Epithelial cell of proximal tubule (primary cell): Measurements from ENCODE around the gene TBX10. TPM values are rescaled to one million over a fixed set of nuclear protein-coding genes. Genes with fewer than 3 reads are reported as not detected.
A peak's percentile ranks its signal among the peaks of the same experiment; 100 is the strongest.

Experiments used
- DNase-seq: peaks from one replicate; pipeline ENCODE4 v3.0.0-alpha.2; 2011; ENCODE audit warnings: low read depth
- H3K4me3 ChIP-seq: 2 replicates; pipeline ENCODE4 v1.5.1; 2011; ENCODE audit warnings: low read depth, mild to moderate bottlenecking, low read length
- CTCF ChIP-seq: conservative IDR thresholded peaks from 2 replicates; pipeline ENCODE4 v1.5.1; 2012; ENCODE audit warnings: low read depth, mild to moderate bottlenecking, low read length
- total RNA-seq: library from RNA; depleted of rRNA; stranded (reverse); fragments of >200 nt; gene quantifications from 2 replicates; pipeline ENCODE4 v1.2.3, GENCODE V29; 2015

The TBX10 gene
- total RNA-seq, 1 donor from 2014 or later, result not detected

DNA sequence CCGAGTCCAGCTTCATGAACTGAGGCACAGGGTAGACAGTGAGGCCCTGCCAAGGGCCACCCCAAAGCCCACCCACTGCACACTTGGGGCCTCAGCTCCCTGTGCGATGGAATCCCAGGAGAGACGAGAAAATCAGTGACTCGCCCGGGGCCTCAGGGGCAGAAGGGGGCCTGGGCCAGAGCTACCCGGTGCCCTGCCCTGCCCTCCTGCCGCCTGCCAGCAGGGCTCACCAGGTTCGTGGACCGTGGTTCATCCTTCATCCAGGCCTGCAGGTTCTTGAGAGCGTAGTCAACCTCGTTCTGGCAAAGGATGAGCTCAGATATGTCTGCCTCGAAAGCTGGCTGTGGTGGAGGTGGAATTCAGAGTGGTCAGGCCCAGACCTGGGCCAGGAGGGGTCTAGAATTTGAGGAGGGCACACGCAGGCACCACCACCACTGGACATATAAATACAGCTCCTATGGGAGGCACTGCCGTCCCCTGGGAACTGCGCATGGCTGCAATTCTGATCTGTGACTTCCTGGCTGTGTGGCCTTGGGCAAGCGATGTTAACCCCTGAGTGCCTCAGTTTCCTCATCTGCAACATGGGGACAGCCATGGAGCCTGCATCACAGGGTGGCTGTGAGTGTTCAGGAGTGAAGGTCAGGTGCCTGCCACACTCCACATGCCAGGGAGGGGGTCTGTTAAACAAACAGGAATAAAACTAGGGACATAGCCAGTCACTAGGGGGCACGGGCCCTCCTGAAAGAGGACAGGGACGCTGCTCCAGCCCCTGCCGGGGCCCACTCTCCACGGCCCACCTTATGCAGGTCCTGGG is 27.3 kb upstream of the TBX10 start:
- H3K4me3 ChIP-seq, result no peak overlapping the region
- TF ChIP-seq CTCF, result no peak
- DNase-seq, result no peak

DNA sequence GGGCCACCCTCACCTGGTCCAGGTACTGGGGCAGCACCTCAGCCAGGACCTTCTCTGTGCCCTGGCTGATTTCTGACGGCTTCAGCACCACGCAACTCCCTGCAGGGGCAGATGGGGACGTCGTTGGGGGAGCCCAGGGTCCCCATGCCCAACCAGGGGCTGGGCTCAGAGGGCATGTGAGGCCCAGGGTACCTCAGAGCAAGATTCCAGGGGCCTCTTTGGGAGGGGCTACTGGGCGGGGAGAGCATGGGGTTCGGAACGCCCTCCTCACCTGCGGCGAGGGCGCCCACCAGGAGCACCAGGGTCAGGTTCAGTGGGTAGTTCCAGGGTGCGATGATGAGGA is 26.7 kb upstream of the TBX10 start:
- DNase-seq, result no peak
- no peak overlapping the region for H3K4me3 ChIP-seq
- TF ChIP-seq CTCF, result no peak

DNA sequence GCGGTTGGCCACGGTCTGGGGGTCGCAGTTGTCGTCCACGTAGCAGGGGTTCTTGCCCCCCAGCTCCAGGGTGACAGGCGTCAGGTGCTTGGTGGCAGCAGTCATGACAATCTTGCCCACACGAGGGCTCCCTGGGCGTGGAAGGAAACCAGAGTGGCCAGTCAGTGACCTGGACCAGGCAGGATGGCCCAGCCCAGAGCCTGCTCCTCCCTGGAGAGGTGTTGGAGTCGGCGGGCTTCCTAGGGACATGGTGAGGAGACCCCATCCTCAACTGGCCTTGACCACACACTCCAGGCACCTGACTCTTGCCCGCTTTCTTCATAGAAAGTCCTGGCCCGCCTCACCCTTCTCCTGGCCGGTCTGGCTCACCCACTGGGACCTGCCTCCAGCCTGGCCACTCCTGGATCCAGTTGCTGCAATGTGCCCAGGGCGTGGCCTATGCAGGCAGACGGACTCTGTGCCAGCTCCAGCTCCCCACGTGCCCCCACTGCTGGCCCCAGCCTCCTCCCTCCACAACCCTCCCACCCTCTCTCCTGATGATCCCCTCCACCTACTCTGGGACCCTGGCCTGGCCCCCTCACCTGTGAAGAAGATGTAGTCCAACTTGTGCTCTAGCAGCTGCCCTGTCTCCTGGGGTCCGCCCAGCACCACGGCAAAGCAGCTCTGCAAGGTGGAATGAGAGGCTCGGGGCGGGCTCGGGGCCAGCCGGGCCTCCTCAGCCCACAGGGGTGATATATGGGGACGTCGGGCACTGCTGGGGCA is 26.2 kb upstream of the TBX10 start:
- peak; percentile 51 for TF ChIP-seq CTCF
- H3K4me3 ChIP-seq, result no peak overlapping the region
- DNase-seq, result no peak

GRCh38 chr11:67664696-67665540 is 25.4 kb upstream of the TBX10 start:
- no peak for DNase-seq
- no peak for TF ChIP-seq CTCF
- no peak overlapping the region for H3K4me3 ChIP-seq

DNA sequence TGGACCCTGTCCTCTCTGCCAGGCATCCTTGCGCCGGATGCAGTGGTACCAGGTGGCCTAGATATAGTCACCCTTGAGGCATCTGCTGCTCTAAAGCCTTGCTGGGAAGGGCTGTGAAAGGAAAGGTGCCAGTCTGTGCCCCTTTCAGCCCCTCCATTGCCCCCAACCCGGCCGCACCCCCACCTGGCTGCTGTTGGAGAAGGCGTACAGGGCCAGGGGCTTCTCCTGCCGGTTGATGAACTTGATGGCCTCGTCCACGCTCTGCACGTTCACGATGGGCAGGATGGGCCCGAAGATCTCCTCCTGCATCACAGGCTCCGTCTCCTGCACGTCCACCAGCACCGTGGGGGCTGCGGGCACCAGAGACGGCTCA is 24.6 kb upstream of the TBX10 start:
- TF ChIP-seq CTCF, result no peak
- no peak overlapping the region for H3K4me3 ChIP-seq
- DNase-seq, result no peak

DNA sequence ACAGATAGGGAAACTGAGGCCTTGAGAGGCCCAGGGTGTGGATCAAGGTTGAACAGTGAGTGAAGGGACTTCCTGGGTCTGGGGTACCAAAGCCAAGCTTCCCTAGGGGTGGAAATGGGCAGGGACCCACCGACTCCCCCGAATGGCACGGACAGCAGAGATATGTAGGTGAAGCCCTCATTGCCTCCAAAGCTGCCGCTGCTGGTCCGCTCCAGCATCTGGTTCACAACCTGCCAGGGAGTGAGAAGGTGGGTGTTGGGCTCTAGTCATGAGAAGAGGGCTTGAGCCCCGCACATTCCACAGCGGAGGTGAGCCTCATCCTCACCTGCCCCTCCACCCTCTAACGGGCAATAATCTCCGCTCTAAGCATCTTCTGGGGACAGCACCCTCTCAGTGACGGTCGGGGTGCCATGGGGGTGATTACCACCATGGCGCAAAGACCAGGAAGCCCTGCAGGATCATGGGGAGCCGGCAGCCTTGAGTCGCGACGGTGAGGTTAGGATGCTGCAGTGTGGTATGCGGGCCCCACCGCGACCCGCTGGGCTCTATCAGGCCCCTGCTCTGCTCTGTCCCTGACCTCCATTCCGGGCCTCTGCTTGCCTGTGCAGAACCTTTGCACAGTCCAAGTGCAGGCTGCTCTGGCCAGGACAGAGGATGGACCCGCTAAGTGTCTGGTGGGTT is 24.1 kb upstream of the TBX10 start:
- no peak for DNase-seq
- H3K4me3 ChIP-seq, result no peak overlapping the region
- no peak for TF ChIP-seq CTCF
